Measurements from ENCODE around the gene MON2.

The MON2 gene

GRCh38 chr12:62533087-62533754, 66.6 kb downstream of the MON2 start:
- Histone ChIP-seq H3K4me2 (ENCODE audit: insufficient read depth, low read length) (no peak overlapping the region), H3K4me1 (ENCODE audit: insufficient read depth, low read length) (no peaks in the 10 kb centered on the region), H3K27ac (ENCODE audit: low read length) (no peak overlapping the region), H3K4me3 (ENCODE audit: low read depth in 1 of 2, low read length in 2 of 2) (no peak overlapping the region), H3K9me3 (ENCODE audit: insufficient read depth, low read length, severe bottlenecking) (no peaks in the 10 kb centered on the region), H3K79me2 (ENCODE audit: insufficient read depth, low read length) (no peaks in the 10 kb centered on the region), H4K20me1 (ENCODE audit: insufficient read depth, low read length) (no peaks in the 10 kb centered on the region), H2AFZ (ENCODE audit: low read depth, low read length) (no peak overlapping the region), H3K36me3 (ENCODE audit: insufficient read depth, low read length) (peaks cover 45% of the 10 kb centered on the region), H3K9ac (ENCODE audit: low read depth, low read length) (no peak overlapping the region), H3K27me3 (ENCODE audit: insufficient read depth, low read length, poor library complexity) (no peaks in the 10 kb centered on the region)
- no peak for ATAC-seq (ENCODE audit: insufficient read depth, low read depth)
- TF ChIP-seq EZH2 (IDR thresholded peaks at IDR 0.05; ENCODE audit: borderline replicate concordance, low read depth, low read length, severe bottlenecking): no peak
- TF ChIP-seq, protein P1, sequence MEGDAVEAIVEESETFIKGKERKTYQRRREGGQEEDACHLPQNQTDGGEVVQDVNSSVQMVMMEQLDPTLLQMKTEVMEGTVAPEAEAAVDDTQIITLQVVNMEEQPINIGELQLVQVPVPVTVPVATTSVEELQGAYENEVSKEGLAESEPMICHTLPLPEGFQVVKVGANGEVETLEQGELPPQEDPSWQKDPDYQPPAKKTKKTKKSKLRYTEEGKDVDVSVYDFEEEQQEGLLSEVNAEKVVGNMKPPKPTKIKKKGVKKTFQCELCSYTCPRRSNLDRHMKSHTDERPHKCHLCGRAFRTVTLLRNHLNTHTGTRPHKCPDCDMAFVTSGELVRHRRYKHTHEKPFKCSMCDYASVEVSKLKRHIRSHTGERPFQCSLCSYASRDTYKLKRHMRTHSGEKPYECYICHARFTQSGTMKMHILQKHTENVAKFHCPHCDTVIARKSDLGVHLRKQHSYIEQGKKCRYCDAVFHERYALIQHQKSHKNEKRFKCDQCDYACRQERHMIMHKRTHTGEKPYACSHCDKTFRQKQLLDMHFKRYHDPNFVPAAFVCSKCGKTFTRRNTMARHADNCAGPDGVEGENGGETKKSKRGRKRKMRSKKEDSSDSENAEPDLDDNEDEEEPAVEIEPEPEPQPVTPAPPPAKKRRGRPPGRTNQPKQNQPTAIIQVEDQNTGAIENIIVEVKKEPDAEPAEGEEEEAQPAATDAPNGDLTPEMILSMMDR (IDR thresholded peaks at IDR 0.05; ENCODE audit: borderline replicate concordance, extremely low read depth, low read length, poor library complexity, severe bottlenecking): no peak
- DNase-seq: no peak

DNA sequence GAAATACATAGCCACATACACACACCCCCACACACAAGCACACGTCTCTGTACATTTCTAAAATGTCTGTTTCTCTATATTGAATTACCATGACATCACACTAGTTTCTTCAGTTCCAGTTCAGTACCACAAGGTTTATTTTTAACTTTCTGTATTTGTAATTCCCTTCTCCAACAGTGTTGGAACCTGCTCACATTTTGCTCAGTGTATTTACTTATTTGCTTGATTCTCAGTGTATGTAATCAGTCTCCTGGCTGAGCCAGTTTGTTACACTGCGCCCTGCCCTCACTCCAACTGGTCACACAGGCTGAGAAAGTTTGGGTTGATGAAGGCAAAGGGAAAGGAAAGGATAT, 67.1 kb downstream of the MON2 start:
- H4K20me1 ChIP-seq (ENCODE audit: insufficient read depth, low read length): no peaks in the 10 kb centered on the region
- H3K27ac ChIP-seq (ENCODE audit: low read length): no peak overlapping the region
- H3K9ac ChIP-seq (ENCODE audit: low read depth, low read length): no peak overlapping the region
- H3K4me2 ChIP-seq (ENCODE audit: insufficient read depth, low read length): no peak overlapping the region
- no peaks in the 10 kb centered on the region for H3K79me2 ChIP-seq (ENCODE audit: insufficient read depth, low read length)
- H3K4me3 ChIP-seq (ENCODE audit: low read depth in 1 of 2, low read length in 2 of 2): no peak overlapping the region
- H3K36me3 ChIP-seq (ENCODE audit: insufficient read depth, low read length): peaks cover 48% of the 10 kb centered on the region
- no peaks in the 10 kb centered on the region for H3K27me3 ChIP-seq (ENCODE audit: insufficient read depth, low read length, poor library complexity)
- no peaks in the 10 kb centered on the region for H3K4me1 ChIP-seq (ENCODE audit: insufficient read depth, low read length)
- no peak for TF ChIP-seq EZH2 (IDR thresholded peaks at IDR 0.05; ENCODE audit: borderline replicate concordance, low read depth, low read length, severe bottlenecking)
- TF ChIP-seq, protein P1 (IDR thresholded peaks at IDR 0.05; ENCODE audit: borderline replicate concordance, extremely low read depth, low read length, poor library complexity, severe bottlenecking): no peak
- DNase-seq: no peak
- ATAC-seq (ENCODE audit: insufficient read depth, low read depth): no peak
- no peak overlapping the region for H2AFZ ChIP-seq (ENCODE audit: low read depth, low read length)
- no peaks in the 10 kb centered on the region for H3K9me3 ChIP-seq (ENCODE audit: insufficient read depth, low read length, severe bottlenecking)

DNA sequence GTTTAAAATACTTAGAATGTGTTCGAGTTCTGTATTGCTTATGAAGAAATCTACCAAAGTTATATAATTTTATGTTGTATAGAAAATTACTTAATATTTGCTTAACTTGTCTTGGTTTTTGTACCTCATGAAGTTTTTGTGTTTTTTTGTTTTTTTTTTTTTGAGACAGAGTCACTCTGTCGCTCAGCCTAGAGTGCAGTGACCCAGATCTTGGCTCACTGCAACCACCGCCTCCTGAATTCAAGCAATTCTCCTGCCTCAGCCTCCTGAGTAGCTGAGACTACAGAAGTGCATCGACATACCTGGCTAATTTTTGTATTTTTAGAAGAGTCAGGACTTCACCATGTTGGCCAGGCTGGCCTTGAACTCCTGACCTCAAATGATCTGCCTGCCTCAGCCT, 69.9 kb downstream of the MON2 start:
- H3K36me3 ChIP-seq (ENCODE audit: insufficient read depth, low read length): peaks cover 53% of the 10 kb centered on the region

More for the DNA sequence above, 69.9 kb downstream of the MON2 start:
- Histone ChIP-seq H3K9ac (ENCODE audit: low read depth, low read length) (no peak overlapping the region), H3K27me3 (ENCODE audit: insufficient read depth, low read length, poor library complexity) (no peaks in the 10 kb centered on the region), H3K4me2 (ENCODE audit: insufficient read depth, low read length) (no peak overlapping the region), H3K4me3 (ENCODE audit: low read depth in 1 of 2, low read length in 2 of 2) (no peak overlapping the region), H4K20me1 (ENCODE audit: insufficient read depth, low read length) (no peaks in the 10 kb centered on the region), H3K9me3 (ENCODE audit: insufficient read depth, low read length, severe bottlenecking) (no peaks in the 10 kb centered on the region), H3K79me2 (ENCODE audit: insufficient read depth, low read length) (no peaks in the 10 kb centered on the region), H3K4me1 (ENCODE audit: insufficient read depth, low read length) (no peaks in the 10 kb centered on the region), H2AFZ (ENCODE audit: low read depth, low read length) (no peak overlapping the region), H3K27ac (ENCODE audit: low read length) (no peak overlapping the region)
- no peak for ATAC-seq (ENCODE audit: insufficient read depth, low read depth)
- DNase-seq: no peak
- TF ChIP-seq, protein P1 (IDR thresholded peaks at IDR 0.05; ENCODE audit: borderline replicate concordance, extremely low read depth, low read length, poor library complexity, severe bottlenecking): no peak
- TF ChIP-seq EZH2 (IDR thresholded peaks at IDR 0.05; ENCODE audit: borderline replicate concordance, low read depth, low read length, severe bottlenecking): no peak
